GM23338 (cell line): ENCODE measurements around the gene DPYSL5.
"Not testable (repeated sequence)": the region's sequence is repeated elsewhere in the genome, so short reads cannot be mapped to it uniquely, and the experiment has no call there.

Experiments
- CREB1 ChIP-seq: fragments of 250-450 bp; sonication (Bioruptor Pico); IDR thresholded peaks from 2 replicates; pipeline ENCODE4 v1.5.0; 2020; ENCODE audit warnings: low read depth, mild to moderate bottlenecking, moderate library complexity
- POLR2AphosphoS5 ChIP-seq: IDR thresholded peaks from 2 replicates; pipeline ENCODE4 v1.6.1; 2016; ENCODE audit warnings: antibody characterized with exemption, low read depth
- TF ChIP-seq, protein P1 (sequence below), 2 experiments: fragments of 200-600 bp in 1 of 2; sonication (generic) in 1 of 2; conservative IDR thresholded peaks; 2 replicates each; pipeline versions ENCODE4 v1.5.1 to v1.6.1; 2016 to 2017; ENCODE audit warnings: antibody characterized with exemption in 2 of 2, low read depth in 2 of 2, mild to moderate bottlenecking in 2 of 2, moderate library complexity in 1 of 2
- TF ChIP-seq, protein P2 (sequence below): IDR thresholded peaks from one replicate; pipeline ENCODE4 v1.6.1; 2018; ENCODE audit warnings: antibody characterized with exemption; ENCODE audit not compliant: unreplicated experiment

DNA sequence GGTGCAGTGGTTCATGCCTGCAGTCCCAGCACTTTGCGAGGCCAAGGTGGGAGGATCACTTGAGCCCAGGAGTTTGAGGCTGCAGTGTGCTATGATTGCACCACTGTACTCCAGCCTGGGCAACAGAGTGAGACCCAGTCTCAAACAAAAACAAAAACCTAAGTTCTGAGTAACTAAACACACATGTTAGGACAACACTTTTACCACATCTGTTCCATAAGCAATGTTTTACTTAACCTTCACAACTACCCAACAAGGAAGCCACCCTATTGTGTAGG lies 75.2 kb downstream of the DPYSL5 start:
- not testable (repeated sequence) for TF ChIP-seq POLR2AphosphoS5, CREB1
- TF ChIP-seq, protein P1, sequence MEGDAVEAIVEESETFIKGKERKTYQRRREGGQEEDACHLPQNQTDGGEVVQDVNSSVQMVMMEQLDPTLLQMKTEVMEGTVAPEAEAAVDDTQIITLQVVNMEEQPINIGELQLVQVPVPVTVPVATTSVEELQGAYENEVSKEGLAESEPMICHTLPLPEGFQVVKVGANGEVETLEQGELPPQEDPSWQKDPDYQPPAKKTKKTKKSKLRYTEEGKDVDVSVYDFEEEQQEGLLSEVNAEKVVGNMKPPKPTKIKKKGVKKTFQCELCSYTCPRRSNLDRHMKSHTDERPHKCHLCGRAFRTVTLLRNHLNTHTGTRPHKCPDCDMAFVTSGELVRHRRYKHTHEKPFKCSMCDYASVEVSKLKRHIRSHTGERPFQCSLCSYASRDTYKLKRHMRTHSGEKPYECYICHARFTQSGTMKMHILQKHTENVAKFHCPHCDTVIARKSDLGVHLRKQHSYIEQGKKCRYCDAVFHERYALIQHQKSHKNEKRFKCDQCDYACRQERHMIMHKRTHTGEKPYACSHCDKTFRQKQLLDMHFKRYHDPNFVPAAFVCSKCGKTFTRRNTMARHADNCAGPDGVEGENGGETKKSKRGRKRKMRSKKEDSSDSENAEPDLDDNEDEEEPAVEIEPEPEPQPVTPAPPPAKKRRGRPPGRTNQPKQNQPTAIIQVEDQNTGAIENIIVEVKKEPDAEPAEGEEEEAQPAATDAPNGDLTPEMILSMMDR (conservative IDR thresholded peaks at IDR 0.05; ENCODE audit: low read depth in 2 of 2): not testable (repeated sequence)
- TF ChIP-seq, protein P2, sequence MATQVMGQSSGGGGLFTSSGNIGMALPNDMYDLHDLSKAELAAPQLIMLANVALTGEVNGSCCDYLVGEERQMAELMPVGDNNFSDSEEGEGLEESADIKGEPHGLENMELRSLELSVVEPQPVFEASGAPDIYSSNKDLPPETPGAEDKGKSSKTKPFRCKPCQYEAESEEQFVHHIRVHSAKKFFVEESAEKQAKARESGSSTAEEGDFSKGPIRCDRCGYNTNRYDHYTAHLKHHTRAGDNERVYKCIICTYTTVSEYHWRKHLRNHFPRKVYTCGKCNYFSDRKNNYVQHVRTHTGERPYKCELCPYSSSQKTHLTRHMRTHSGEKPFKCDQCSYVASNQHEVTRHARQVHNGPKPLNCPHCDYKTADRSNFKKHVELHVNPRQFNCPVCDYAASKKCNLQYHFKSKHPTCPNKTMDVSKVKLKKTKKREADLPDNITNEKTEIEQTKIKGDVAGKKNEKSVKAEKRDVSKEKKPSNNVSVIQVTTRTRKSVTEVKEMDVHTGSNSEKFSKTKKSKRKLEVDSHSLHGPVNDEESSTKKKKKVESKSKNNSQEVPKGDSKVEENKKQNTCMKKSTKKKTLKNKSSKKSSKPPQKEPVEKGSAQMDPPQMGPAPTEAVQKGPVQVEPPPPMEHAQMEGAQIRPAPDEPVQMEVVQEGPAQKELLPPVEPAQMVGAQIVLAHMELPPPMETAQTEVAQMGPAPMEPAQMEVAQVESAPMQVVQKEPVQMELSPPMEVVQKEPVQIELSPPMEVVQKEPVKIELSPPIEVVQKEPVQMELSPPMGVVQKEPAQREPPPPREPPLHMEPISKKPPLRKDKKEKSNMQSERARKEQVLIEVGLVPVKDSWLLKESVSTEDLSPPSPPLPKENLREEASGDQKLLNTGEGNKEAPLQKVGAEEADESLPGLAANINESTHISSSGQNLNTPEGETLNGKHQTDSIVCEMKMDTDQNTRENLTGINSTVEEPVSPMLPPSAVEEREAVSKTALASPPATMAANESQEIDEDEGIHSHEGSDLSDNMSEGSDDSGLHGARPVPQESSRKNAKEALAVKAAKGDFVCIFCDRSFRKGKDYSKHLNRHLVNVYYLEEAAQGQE: not testable (repeated sequence)
